Activated CD8-positive, alpha-beta memory T cell treated with anti-CD3 and anti-CD28 coated beads for 24 hours (primary cell): ENCODE results near the gene AIF1.

Source experiments
- DNase-seq: peaks from one replicate; pipeline ENCODE4 v3.0.0-alpha.2; 2020

Gene AIF1

DNA sequence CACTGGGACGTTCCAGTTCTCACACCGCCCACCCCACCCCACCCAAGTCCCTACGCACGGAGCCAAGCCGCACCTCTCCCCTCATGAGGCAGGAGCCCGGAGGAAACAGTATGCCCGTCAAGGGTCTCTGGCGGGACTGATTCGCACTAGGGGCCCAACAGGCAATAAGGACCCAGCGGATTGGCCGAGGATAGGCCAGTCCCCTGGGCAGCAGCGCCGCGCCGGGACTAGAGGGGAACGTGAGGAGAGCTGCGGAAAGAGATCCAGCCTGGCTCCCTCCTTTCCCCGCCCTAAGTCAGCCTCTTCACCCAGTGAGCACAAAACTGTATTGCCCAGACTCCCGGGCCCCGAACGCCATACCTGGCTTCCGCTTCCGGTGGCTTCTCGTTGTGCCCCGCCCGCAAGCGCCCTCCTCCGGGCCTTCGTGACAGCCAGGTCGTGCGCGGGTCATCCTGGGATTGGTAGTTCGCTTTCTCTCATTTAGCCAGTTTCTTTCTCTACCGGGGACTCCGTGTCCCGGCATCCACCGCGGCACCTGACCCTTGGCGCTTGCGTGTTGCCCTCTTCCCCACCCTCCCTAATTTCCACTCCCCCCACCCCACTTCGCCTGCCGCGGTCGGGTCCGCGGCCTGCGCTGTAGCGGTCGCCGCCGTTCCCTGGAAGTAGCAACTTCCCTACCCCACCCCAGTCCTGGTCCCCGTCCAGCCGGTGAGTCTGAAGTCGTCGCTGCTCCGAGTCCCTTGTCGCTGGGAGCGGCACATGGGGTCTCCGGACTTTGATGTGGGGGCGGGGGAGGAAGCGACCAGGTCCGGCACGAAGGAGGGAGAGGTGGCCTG, 50.7 kb downstream of the AIF1 start, which contains the start of gene CSNK2B:
CSNK2B (plus strand) TSS at position 580 of the 836 bp plus-strand sequence. CDS start 752 bp downstream, outside the sequence.
- DNase-seq, result peak; percentile 98

- DNase-seq, result no peak
These were observed 51.4 kb downstream of the AIF1 start for GRCh38 chr6:31666337-31666965.
